Measurements from ENCODE around the gene CNTNAP2. TPM values are rescaled to one million over a fixed set of nuclear protein-coding genes. Genes with fewer than 3 reads are reported as not detected.

The CNTNAP2 gene
- total and polyA plus RNA-seq, 9 of the 15 experiments (the other 6 are each of a cell fraction or from before 2014, with no cell fraction given) = 0.04 to 0.62 (median 0.09) TPM; not detected in 4

DNA sequence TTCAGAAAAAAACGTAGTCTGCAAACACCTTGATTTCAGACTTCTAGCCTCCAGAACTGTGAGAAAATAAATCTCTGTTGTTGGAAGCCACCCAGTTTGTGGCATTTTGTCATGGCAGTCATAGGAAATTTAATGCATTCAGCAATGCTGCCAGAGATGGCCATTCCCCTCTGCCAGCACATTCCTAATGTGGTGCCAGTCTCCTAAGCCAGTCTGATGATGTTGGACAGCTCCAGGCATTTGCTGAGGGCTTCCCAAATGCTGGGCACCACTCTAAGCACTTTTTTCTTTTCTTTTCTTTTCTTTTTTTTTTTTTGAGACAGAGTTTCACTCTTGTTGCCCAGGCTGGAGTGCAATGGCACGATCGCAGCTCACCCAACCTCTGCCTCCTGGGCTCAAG is 1807.2 kb downstream of the CNTNAP2 start:
- peaks cover 1% of the 10 kb centered on the region; the same call in 1 of the 2 replicates for H3K9me3 ChIP-seq (replicated peaks; ENCODE audit: control insufficient read depth, insufficient read depth, low read depth, low read length)
- FAIRE-seq = no peak
- no peak overlapping the region for H3K9ac ChIP-seq (ENCODE audit: insufficient read depth in 1 of 2, low read depth in 2 of 2, low read length in 2 of 2)
- BruUV-seq (replicated peaks) = no TSS peak
- CTCF ChIA-PET (ENCODE audit: low intra/inter-chr PET ratio) = no interaction called here
- no peaks in the 10 kb centered on the region for H3K36me3 ChIP-seq (ENCODE audit: control insufficient read depth, insufficient read depth, low read length)
- H3K4me1 ChIP-seq (replicated peaks in 1 of 2; ENCODE audit: control insufficient read depth in 2 of 2, insufficient read depth in 2 of 2, low read length in 2 of 2) = no peaks in the 10 kb centered on the region
- WGBS (ENCODE audit: insufficient coverage, low coverage, missing lambda C conversion rate) = 0% methylated on average over 3 of the region's 3 CpGs
- intact Hi-C loops (cut with micrococcal nuclease) = no loop called here
- no peaks in the 10 kb centered on the region for H4K20me1 ChIP-seq (replicated peaks; ENCODE audit: control insufficient read depth, insufficient read depth, low read length)
- TF ChIP-seq PTTG1 (tag; IDR thresholded peaks at IDR 0.05; ENCODE audit: low read depth) (no peak), JUNB (CRISPR knock-in tag; conservative IDR thresholded peaks at IDR 0.05) (no peak), ESRRA (IDR thresholded peaks at IDR 0.05; ENCODE audit: borderline replicate concordance, low read depth) (no peak), POLR2A (conservative IDR thresholded peaks at IDR 0.05) (no peak), SIX5 (IDR thresholded peaks at IDR 0.05; ENCODE audit: borderline replicate concordance in 1 of 2, insufficient read depth in 1 of 2, low read depth in 1 of 2, low read length in 2 of 2) (no peak), ETV6 (IDR thresholded peaks at IDR 0.05; ENCODE audit: borderline replicate concordance in 1 of 2, low read depth in 2 of 2, low read length in 1 of 2) (no peak), ETV6 (CRISPR knock-in tag; IDR thresholded peaks at IDR 0.05; ENCODE audit: borderline replicate concordance) (no peak), CSDE1 (IDR thresholded peaks at IDR 0.05) (no peak), MCM2 (IDR thresholded peaks at IDR 0.05; ENCODE audit: low read depth) (no peak), JUND (IDR thresholded peaks at IDR 0.05; ENCODE audit: borderline replicate concordance, low read depth, low read length) (no peak), JUND (tag; IDR thresholded peaks at IDR 0.05; ENCODE audit: borderline replicate concordance, low read depth, low read length) (no peak), HNRNPUL1 (IDR thresholded peaks at IDR 0.05; ENCODE audit: low read length) (no peak)
- TF ChIP-seq, protein P1, sequence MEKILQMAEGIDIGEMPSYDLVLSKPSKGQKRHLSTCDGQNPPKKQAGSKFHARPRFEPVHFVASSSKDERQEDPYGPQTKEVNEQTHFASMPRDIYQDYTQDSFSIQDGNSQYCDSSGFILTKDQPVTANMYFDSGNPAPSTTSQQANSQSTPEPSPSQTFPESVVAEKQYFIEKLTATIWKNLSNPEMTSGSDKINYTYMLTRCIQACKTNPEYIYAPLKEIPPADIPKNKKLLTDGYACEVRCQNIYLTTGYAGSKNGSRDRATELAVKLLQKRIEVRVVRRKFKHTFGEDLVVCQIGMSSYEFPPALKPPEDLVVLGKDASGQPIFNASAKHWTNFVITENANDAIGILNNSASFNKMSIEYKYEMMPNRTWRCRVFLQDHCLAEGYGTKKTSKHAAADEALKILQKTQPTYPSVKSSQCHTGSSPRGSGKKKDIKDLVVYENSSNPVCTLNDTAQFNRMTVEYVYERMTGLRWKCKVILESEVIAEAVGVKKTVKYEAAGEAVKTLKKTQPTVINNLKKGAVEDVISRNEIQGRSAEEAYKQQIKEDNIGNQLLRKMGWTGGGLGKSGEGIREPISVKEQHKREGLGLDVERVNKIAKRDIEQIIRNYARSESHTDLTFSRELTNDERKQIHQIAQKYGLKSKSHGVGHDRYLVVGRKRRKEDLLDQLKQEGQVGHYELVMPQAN (IDR thresholded peaks at IDR 0.05; ENCODE audit: borderline replicate concordance) = no peak
- TF ChIP-seq, protein P2, sequence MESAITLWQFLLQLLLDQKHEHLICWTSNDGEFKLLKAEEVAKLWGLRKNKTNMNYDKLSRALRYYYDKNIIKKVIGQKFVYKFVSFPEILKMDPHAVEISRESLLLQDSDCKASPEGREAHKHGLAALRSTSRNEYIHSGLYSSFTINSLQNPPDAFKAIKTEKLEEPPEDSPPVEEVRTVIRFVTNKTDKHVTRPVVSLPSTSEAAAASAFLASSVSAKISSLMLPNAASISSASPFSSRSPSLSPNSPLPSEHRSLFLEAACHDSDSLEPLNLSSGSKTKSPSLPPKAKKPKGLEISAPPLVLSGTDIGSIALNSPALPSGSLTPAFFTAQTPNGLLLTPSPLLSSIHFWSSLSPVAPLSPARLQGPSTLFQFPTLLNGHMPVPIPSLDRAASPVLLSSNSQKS (CRISPR knock-in tag; IDR thresholded peaks at IDR 0.05) = no peak
- TF ChIP-seq, protein P3, sequence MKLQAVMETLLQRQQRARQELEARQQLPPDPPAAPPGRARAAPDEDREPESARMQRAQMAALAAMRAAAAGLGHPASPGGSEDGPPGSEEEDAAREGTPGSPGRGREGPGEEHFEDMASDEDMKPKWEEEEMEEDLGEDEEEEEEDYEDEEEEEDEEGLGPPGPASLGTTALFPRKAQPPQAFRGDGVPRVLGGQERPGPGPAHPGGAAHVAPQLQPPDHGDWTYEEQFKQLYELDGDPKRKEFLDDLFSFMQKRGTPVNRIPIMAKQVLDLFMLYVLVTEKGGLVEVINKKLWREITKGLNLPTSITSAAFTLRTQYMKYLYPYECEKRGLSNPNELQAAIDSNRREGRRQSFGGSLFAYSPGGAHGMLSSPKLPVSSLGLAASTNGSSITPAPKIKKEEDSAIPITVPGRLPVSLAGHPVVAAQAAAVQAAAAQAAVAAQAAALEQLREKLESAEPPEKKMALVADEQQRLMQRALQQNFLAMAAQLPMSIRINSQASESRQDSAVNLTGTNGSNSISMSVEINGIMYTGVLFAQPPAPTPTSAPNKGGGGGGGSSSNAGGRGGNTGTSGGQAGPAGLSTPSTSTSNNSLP (IDR thresholded peaks at IDR 0.05; ENCODE audit: borderline replicate concordance, low read depth, low read length) = no peak
- H2AFZ ChIP-seq (ENCODE audit: low read depth, low read length) = no peak overlapping the region
- in situ Hi-C loops (cut with MboI) = no loop called here
- no peaks in the 10 kb centered on the region for H3K27me3 ChIP-seq (ENCODE audit: control insufficient read depth in 2 of 2, insufficient read depth in 2 of 2, low read length in 2 of 2)
- POLR2A ChIA-PET = no interaction called here
- no peak overlapping the region for H3K4me3 ChIP-seq
- no peak overlapping the region for H3K4me2 ChIP-seq (ENCODE audit: insufficient read depth, low read length)
- DNase-seq (ENCODE audit: extremely low read depth in 1 of 4, low spot score in 3 of 4) = no peak
- H3K27ac ChIP-seq (ENCODE audit: extremely low read depth, low read depth, low read length) = no peak overlapping the region
- H3K9me1 ChIP-seq (ENCODE audit: control insufficient read depth, insufficient read depth, low read length) = no peaks in the 10 kb centered on the region
- ATAC-seq = no peak
- no peaks in the 10 kb centered on the region for H3K79me2 ChIP-seq (ENCODE audit: control insufficient read depth, insufficient read depth, low read length)
